Urinary bladder (tissue), 4 donors: ENCODE results near the gene GJA10. TPM values are rescaled to one million over a fixed set of nuclear protein-coding genes. Genes with fewer than 3 reads are reported as not detected.

ENCODE experiments used
- DNase-seq: peaks from one replicate; pipeline ENCODE4 v3.0.0-alpha.2; 2015; ENCODE audit errors: extremely low spot score
- H3K27ac ChIP-seq: one replicate; pipeline ENCODE4 v1.5.1; 2013; ENCODE audit warnings: low read depth, mild to moderate bottlenecking, moderate library complexity
- H3K36me3 ChIP-seq: one replicate; pipeline ENCODE4 v1.6.1; 2013; ENCODE audit warnings: mild to moderate bottlenecking, moderate library complexity; ENCODE audit not compliant: insufficient read depth
- H3K4me1 ChIP-seq: one replicate; pipeline ENCODE4 v1.6.1; 2013; ENCODE audit warnings: mild to moderate bottlenecking, moderate library complexity; ENCODE audit not compliant: insufficient read depth
- H3K4me3 ChIP-seq: one replicate; pipeline ENCODE4 v1.5.1; 2013; ENCODE audit warnings: low read depth, low read length
- WGBS: extraction: QIAGEN DNeasy Blood & Tissue Kit; methylation state at CpG from one replicate; pipeline ENCODE4 v1.1.7; 2013; 5-methylcytosine and 5-hydroxymethylcytosine counted together
- polyA plus RNA-seq: library from polyadenylated mRNA; stranded (reverse); fragments of 200-250 nt; gene quantifications from one replicate; pipeline ENCODE4 v1.2.3, GENCODE V29; 2013
- total RNA-seq: library from RNA; depleted of rRNA; stranded (reverse); fragments of >200 nt; gene quantifications from one replicate; pipeline ENCODE4 v1.2.3, GENCODE V29; 2014
- donor health status: healthy with polysubstance abuse.
- donor health status: healthy.

GJA10 gene
- total and polyA plus RNA-seq, 2 donors = not detected

DNA sequence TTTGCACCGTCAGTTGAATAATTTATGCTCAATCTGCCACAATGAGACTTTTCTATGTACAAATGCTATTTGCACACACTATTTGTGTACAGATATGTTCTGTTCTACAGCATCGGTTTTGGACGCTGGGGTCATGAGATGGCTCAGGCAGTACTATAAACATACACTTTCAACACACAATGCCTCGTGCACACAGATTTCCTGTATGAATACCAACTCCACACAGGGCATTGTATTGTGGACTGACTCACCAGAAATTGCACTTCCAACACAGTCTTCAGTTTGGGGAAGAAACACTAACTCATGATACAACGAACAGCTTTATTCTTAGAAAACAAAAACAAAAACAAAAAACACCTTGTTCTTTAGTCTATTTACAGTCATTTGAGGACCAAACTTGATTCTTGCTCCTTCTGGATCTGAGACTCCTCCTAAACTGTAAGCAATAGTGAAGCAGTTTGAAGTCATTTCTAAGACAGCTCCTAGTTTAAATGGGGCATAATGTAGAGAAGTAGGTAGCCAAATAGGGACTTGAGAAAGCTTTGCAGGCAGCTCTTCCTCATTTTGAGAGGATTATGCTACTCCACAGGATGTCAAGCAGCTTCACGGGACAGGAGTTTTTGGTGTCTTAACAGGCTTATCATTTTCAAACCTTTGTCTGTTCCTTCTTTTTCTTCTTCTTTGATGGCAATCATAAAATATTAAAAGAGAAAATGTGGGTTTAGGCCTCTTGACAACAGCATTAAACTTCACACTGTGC, 33.7 kb downstream of the GJA10 start:
- 66% methylated on average over 6 of the region's 6 CpGs for WGBS
- DNase-seq = no peak
- Histone ChIP-seq H3K27ac (no peak overlapping the region), H3K36me3 (no peaks in the 10 kb centered on the region), H3K4me1 (no peaks in the 10 kb centered on the region), H3K4me3 (no peak overlapping the region)

DNA sequence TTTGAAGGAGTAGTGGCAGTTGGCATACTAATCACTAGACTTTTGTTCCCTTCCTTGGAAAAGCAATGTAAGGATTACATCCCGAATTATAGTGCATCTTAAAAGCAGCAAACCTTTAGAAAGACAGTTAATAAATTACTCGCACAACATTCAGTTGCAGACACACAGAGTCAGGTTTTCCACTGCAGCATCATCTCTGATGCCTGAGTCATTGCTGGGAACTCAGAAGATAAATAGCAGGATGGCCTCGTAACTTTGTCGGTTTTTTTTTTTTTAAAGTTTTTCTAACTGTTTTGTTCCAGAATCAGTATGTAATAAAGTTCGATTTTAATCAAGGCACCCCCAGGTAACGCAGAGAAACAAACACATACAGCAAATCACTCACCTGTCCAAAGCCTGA, 34.3 kb downstream of the GJA10 start:
- Histone ChIP-seq H3K4me1 (no peaks in the 10 kb centered on the region), H3K36me3 (no peaks in the 10 kb centered on the region), H3K4me3 (no peak overlapping the region), H3K27ac (no peak overlapping the region)
- no peak for DNase-seq
- 76% methylated on average over 6 of the region's 6 CpGs for WGBS

DNA sequence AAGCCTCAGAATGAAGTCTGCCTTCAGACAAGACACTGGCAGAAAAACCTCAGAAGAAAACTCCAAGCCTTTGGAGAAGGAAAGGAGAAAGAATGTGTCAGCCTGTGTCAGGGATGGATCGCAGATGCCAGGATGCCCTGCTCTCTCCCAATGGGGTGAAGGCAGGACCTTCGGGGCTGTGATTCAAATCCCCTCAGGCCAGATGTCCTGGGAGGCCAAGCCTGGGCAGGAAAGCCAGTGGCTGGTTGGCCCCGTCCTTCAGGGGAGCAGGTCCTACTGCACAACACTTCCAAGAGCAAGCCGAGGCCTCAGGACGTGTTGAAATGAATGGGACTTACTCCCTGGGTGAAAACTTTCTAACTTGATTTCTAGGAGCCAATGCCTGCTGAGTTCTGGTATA, 36.5 kb downstream of the GJA10 start:
- 80% methylated on average over 5 of the region's 5 CpGs for WGBS
- no peaks in the 10 kb centered on the region for H3K36me3 ChIP-seq
- H3K4me3 ChIP-seq = no peak overlapping the region
- H3K4me1 ChIP-seq = no peaks in the 10 kb centered on the region
- no peak overlapping the region for H3K27ac ChIP-seq
- no peak for DNase-seq

DNA sequence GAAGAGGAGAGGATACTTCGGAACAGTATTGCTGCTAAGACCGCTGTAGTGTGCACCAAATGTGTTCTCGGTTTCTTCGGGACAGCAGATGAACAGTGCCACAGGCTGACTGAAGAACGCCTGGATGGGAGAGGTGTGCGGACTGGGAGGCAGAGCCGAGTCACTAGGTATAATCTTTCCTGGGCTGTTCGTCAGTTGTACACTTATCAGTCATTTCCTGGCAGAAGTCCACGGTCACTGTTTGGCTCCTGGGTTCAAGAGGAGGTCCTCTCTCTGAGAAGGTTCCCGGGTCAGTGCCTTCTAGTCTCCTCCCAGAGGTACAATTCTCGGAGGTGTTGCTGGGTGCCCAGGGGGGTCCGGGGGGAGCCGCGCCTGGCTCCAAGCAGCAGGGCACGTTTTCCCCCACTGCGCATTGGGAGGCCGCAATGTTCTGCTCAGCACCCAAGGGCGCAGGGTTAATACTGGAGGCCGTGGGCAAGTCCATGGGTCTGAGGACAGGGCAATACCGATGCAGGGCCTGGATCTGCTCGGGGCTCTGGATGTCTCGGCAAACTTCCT, 38.1 kb downstream of the GJA10 start:
- no peaks in the 10 kb centered on the region for H3K4me1 ChIP-seq
- H3K27ac ChIP-seq = no peak overlapping the region
- H3K36me3 ChIP-seq = no peaks in the 10 kb centered on the region
- no peak overlapping the region for H3K4me3 ChIP-seq
- 92% methylated on average over 22 of the region's 22 CpGs for WGBS
- DNase-seq = no peak

DNA sequence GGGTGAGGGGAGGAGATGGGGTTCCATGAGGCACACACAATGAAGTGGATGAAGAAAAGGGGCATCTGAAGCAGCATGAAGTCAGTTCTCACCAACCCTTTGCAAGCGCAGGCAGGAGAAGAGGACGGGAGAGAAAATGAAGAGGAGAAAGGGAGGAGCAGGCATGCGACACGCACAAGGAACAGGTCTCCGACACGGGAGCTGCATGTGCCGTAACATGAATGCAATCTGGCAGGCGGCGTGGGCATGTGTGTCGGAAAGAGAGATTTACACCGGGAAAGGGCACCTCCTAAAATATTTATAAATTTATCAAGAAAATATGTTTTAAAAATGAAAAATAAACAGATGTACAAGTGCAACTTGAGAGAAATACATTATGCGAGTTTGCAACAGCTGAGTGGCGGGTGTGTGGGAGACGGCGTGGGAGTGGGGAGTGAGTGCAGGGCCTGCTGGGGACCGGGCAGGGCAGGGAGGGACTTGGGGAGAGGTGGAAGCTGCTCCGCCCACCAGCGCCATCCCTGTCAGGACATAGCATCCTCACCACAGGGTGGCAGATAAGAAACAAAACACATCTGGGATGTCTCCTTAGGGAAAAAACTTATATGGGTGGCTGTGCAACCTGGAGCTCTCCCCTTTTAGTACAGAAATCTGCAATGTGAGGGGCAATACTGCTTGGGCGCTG, 40.6 kb downstream of the GJA10 start:
- 93% methylated on average over 19 of the region's 19 CpGs for WGBS
- no peak overlapping the region for H3K27ac ChIP-seq
- H3K36me3 ChIP-seq = no peaks in the 10 kb centered on the region
- H3K4me3 ChIP-seq = no peak overlapping the region
- no peak for DNase-seq
- H3K4me1 ChIP-seq = no peaks in the 10 kb centered on the region

DNA sequence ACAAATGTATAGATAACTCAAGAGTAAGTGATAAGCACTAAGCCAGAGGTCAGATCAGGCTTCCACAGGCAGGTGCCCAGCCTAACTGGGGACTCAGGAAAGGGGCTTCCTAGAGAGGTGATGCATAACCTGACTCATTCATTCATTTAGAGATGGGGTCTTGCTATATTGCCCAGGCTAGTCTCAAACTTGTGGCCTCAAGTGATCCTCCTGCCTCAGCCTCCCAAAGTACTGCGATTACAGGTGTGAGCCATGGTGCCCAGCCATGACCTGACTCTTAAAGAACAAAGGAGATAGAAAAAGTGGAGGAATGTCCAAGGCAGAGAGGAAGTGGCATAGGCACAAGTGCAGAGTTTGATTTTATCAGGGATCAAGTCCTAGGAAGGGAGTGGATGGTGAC, 41.9 kb downstream of the GJA10 start:
- Histone ChIP-seq H3K4me3 (no peak overlapping the region), H3K27ac (no peak overlapping the region), H3K4me1 (no peaks in the 10 kb centered on the region), H3K36me3 (no peaks in the 10 kb centered on the region)
- WGBS = 99% methylated on average over 1 of the region's 1 CpG
- no peak for DNase-seq

DNA sequence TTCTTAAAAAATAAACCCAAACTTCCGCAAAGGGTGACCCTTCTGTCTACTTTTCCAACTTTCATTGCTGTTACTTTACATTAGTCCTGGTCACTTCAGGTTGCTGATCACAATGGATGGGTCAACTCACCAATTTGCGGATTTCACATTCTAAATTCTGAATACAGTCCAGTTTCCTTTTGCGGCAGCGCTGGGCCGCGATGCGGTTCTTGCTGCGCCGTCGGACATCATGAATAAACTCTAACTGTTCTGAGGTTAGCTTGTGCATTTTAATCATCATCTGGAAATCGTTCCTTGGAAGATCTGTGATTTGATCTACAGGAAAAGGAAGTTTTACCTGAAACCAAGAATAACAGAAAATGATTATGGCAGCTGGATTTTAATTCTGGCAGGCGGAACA, 43.7 kb downstream of the GJA10 start:
- no peak overlapping the region for H3K27ac ChIP-seq
- 95% methylated on average over 12 of the region's 12 CpGs for WGBS
- DNase-seq = no peak
- no peaks in the 10 kb centered on the region for H3K4me1 ChIP-seq
- no peaks in the 10 kb centered on the region for H3K36me3 ChIP-seq
- no peak overlapping the region for H3K4me3 ChIP-seq

- Histone ChIP-seq H3K36me3 (no peaks in the 10 kb centered on the region), H3K4me3 (no peak overlapping the region), H3K4me1 (no peaks in the 10 kb centered on the region), H3K27ac (no peak overlapping the region)
- no peak for DNase-seq
- WGBS = 94% methylated on average over 2 of the region's 2 CpGs
Measured at GRCh38 chr6:89939144-89939543, 44.9 kb downstream of the GJA10 start.

DNA sequence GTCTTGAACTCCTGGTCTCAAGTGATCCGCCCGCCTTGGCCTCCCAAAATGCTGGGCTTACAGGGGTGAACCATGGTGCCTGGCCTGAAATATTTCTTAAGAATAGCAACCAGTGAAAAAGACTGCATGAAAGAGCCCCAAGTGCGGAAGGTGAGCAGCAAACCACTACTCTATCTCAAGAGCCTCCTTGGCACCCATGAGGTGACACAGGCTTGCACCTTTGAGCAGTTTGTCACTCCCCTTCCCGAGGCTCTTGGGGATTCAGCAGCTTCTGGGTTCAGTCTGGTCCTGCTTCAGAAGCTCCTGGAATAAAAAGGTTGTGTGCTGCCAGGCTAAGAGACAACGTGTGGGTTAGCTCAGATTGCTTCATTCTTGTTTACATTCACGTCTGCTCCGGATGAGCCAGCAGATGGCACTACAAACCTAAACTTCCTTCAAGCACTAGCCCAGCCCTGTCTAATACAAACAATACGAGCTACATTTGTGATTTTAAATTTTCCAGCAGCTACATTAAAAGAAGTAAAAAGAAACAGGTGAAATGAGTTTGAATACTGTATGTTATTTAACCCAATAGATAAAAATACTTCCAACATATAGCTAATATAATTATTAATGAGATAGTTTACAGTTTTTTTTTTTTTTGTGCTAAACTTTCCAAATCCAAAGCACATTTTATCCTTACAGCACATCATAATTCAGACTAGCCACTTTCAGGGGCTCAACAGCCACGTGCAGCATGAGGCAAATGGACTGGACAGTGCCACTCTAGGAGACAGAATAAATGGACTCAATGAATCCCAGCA, 46.2 kb downstream of the GJA10 start:
- 33% methylated on average over 9 of the region's 9 CpGs for WGBS
- no peak overlapping the region for H3K4me3 ChIP-seq
- no peaks in the 10 kb centered on the region for H3K4me1 ChIP-seq
- H3K27ac ChIP-seq = no peak overlapping the region
- no peaks in the 10 kb centered on the region for H3K36me3 ChIP-seq
- DNase-seq = peak; percentile 79

- no peaks in the 10 kb centered on the region for H3K4me1 ChIP-seq
- no peak overlapping the region for H3K27ac ChIP-seq
- DNase-seq = no peak
- no peaks in the 10 kb centered on the region for H3K36me3 ChIP-seq
- 69% methylated on average over 15 of the region's 15 CpGs for WGBS
- H3K4me3 ChIP-seq = no peak overlapping the region
Measured at GRCh38 chr6:89941031-89941762, 46.9 kb downstream of the GJA10 start.

GRCh38 chr6:89941763-89942497, 47.7 kb downstream of the GJA10 start:
- 89% methylated on average over 6 of the region's 6 CpGs for WGBS

DNA sequence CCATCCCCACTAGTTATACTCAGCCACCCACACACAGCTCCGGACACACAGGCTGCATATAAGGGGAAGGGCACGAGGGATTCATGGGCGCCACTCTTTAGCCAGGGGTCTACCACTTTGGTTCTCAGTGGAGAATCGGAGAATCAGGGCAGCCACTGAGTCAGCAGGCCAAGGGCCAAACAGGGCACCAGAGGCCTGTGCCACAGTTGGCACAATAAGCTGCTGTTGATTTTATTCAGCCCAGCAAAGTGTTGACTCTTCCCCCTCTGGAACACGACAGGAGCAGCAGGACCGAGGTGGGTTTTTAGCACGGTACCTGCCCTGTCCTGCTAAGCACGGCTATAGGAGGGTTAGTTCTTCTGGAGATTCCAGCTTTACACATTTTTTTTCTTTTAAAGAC, 48.3 kb downstream of the GJA10 start:
- Histone ChIP-seq H3K4me3 (no peak overlapping the region), H3K4me1 (no peaks in the 10 kb centered on the region), H3K36me3 (no peaks in the 10 kb centered on the region), H3K27ac (no peak overlapping the region)
- WGBS = 97% methylated on average over 8 of the region's 8 CpGs
- no peak for DNase-seq

More at GRCh38 chr6:89941763-89942497, 47.7 kb downstream of the GJA10 start:
- DNase-seq = no peak
- no peak overlapping the region for H3K27ac ChIP-seq
- no peak overlapping the region for H3K4me3 ChIP-seq
- no peaks in the 10 kb centered on the region for H3K36me3 ChIP-seq
- H3K4me1 ChIP-seq = no peaks in the 10 kb centered on the region
